ENCODE results near the gene C1QTNF8. TPM values are rescaled to one million over a fixed set of nuclear protein-coding genes. Genes with fewer than 3 reads are reported as not detected.
"Not testable (repeated sequence)": the region's sequence is repeated elsewhere in the genome, so short reads cannot be mapped to it uniquely, and the experiment has no call there.

Gene C1QTNF8
- total and polyA plus RNA-seq, 4 donors, result 1.2 to 1.4 TPM; not detected in 2

DNA sequence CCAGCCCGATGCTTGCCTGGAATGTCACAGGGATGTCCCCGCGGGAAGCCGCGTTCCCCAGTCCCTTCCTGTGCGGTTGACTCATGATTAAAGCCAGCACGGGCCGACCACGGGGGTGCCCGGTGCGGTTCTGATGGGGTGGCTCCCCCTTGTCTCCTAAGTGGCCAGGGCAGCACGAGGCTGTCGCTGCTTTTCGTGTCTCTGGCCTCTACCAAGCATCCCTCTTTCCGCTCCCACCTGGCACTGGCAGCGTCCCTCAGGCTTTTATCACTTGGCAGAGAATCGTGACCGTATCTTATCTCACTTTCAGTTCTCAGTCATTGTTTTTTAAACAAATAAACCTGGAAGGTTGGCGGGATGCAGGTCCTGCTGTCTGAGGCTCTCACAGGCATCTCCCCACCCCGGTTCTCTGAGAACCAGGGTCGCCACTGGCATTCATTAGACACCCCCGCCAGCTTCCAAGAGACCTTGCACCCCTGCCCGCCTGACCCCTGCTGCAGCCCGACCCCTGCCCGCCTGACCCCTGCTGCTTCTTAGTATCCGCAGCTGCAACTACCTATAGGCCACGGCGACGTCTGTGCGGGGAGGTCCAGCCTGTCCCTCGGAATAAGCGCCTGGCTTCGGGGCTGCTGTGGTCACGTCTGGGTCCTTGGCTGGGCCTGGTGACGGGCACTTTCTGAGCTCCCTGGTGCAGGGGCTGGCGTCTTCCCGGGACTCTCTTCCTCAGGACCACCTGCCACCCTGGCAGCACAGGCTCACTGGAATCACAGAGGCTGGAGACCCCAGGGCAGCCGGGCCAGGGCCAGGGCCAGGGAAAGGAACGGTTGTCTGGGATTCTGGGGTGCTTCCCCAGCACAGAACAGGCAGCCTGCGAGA, 7.5 kb downstream of the C1QTNF8 start:
- 56 to 59% methylated on average over 40 of the region's 40 CpGs for WGBS, 2 donors
- intact Hi-C loops (cut with DNase I), result no loop called here
- H3K36me3 ChIP-seq (ENCODE audit: control insufficient read depth in 1 of 2, insufficient read depth in 2 of 2, low read length in 1 of 2), result no peaks in the 10 kb centered on the region
- no peaks in the 10 kb centered on the region for H3K27me3 ChIP-seq (ENCODE audit: control insufficient read depth in 1 of 2, insufficient read depth in 2 of 2, low read length in 1 of 2)
- peaks cover 3% of the 10 kb centered on the region for H3K9me3 ChIP-seq (ENCODE audit: control insufficient read depth, low read length)
- H3K27ac ChIP-seq (ENCODE audit: low read depth in 1 of 2, low read length in 2 of 2), result peak overlapping the region in 1 of 2 donors; percentile 78
- DNase-seq (no peak), ATAC-seq (ENCODE audit: low FRiP score) (no peak)
- no peak overlapping the region for H3K4me3 ChIP-seq (ENCODE audit: low read length in 2 of 2)
- H3K4me1 ChIP-seq (ENCODE audit: control insufficient read depth in 1 of 2, insufficient read depth in 2 of 2, low read length in 2 of 2), result no peaks in the 10 kb centered on the region

DNA sequence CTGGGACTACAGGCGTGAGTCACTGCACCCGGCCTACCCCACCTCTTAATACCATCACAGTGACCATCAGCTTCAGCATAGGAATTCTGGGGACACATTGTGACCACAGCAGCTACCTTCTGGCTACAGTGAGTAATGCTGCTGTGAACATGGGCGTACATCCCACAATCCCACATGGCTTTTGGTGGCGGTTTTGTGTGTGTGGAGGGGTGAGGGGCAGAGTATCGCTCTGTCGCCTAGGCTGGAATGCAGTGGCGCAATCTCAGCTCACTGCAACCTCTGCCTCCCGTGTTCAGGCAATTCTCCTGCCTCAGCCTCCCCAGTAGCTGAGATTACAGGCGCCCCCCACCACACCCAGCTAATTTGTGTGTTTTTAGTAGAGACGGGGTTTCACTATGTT, 9.6 kb downstream of the C1QTNF8 start:
- H3K27me3 ChIP-seq (ENCODE audit: control insufficient read depth in 1 of 2, insufficient read depth in 2 of 2, low read length in 1 of 2), result not testable (repeated sequence)

DNA sequence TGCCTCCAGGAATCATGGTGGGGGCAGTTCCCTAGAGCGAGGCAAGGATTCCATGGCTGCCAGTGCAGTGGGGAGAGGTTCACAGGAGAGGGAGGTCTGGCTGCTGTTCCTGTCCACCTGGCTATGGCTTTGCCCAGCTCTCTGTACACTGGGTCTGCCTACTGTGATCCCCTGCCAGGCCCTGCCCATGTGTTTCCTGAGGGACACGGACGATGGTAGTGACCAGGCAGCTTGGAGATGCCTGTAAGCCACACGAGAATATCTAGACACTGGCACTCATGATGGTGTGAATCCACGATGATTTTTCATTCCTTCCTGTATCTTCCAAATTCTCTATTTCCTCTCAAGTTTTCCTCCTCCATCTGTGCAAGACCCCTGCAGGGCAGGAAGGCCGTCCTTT, 11.1 kb downstream of the C1QTNF8 start:
- Histone ChIP-seq H3K4me1 (ENCODE audit: control insufficient read depth in 1 of 2, insufficient read depth in 2 of 2, low read length in 2 of 2) (no peaks in the 10 kb centered on the region), H3K36me3 (ENCODE audit: control insufficient read depth in 1 of 2, insufficient read depth in 2 of 2, low read length in 1 of 2) (no peaks in the 10 kb centered on the region), H3K27me3 (ENCODE audit: control insufficient read depth in 1 of 2, insufficient read depth in 2 of 2, low read length in 1 of 2) (no peaks in the 10 kb centered on the region), H3K9me3 (ENCODE audit: control insufficient read depth, low read length) (peaks cover 3% of the 10 kb centered on the region), H3K27ac (ENCODE audit: low read depth in 1 of 2, low read length in 2 of 2) (no peak overlapping the region), H3K4me3 (ENCODE audit: low read length in 2 of 2) (no peak overlapping the region)
- intact Hi-C loops (cut with DNase I), result no loop called here
- WGBS, 2 donors, result 92 to 95% methylated on average over 6 of the region's 6 CpGs
- no peak for ATAC-seq (ENCODE audit: low FRiP score)
- DNase-seq, result no peak

More for the DNA sequence above, 9.6 kb downstream of the C1QTNF8 start:
- DNase-seq; H3K4me1 ChIP-seq (ENCODE audit: control insufficient read depth in 1 of 2, insufficient read depth in 2 of 2, low read length in 2 of 2); H3K27ac ChIP-seq (ENCODE audit: low read depth in 1 of 2, low read length in 2 of 2); ATAC-seq (ENCODE audit: low FRiP score); H3K4me3 ChIP-seq (ENCODE audit: low read length in 2 of 2); H3K9me3 ChIP-seq (ENCODE audit: control insufficient read depth, low read length); intact Hi-C loops (cut with DNase I); H3K36me3 ChIP-seq (ENCODE audit: control insufficient read depth in 1 of 2, insufficient read depth in 2 of 2, low read length in 1 of 2): not testable (repeated sequence)
- 92 to 93% methylated on average over 10 of the region's 10 CpGs for WGBS, 2 donors

DNA sequence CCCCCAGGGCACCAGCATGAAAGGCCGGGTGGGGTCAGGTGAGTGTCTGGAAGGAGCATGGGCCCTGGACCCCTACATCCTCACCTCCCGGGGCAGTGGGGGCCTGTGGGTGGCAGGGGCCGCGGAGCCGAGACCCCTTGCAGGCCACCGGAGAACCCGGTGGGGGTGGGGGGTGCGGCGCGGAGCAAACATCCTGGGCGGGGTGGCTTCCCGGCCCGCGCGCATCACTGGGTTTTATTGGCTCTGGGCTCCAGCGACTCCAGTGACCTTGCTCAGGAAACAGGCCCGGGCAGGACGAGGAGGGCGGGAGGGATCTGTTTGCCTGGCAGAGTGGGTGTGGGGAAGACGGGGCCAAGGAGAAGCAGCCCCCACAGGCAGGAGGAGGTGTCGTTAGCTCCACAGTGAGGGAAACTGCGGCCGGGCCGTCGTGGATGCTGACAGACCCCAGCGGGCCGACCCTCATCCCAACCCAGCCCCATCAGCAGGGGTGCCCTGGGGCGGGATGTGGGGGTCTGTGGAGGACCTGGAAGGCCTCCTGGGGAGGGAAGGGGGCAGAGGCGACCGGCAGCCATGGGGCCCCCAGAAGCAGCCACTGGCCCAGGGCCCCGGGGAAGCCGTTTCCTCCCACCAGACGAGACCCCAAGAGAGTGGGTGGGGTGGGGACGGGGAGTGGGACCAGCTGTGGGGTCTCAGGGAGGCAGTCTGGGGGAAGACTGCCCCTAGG, 12.9 kb downstream of the C1QTNF8 start:
- WGBS, 2 donors, result 64 to 83% methylated on average over 25 to 34 of the region's 34 CpGs
- ATAC-seq (ENCODE audit: low FRiP score), result no peak
- peaks cover 3% of the 10 kb centered on the region for H3K9me3 ChIP-seq (ENCODE audit: control insufficient read depth, low read length)
- no peaks in the 10 kb centered on the region for H3K27me3 ChIP-seq (ENCODE audit: control insufficient read depth in 1 of 2, insufficient read depth in 2 of 2, low read length in 1 of 2)
- no peak overlapping the region for H3K4me3 ChIP-seq (ENCODE audit: low read length in 2 of 2)
- intact Hi-C loops (cut with DNase I), result no loop called here
- DNase-seq, result no peak
- H3K27ac ChIP-seq (ENCODE audit: low read depth in 1 of 2, low read length in 2 of 2), result no peak overlapping the region
- no peaks in the 10 kb centered on the region for H3K36me3 ChIP-seq (ENCODE audit: control insufficient read depth in 1 of 2, insufficient read depth in 2 of 2, low read length in 1 of 2)
- peaks cover 0 to 2% of the 10 kb centered on the region in 2 donors for H3K4me1 ChIP-seq (ENCODE audit: control insufficient read depth in 1 of 2, insufficient read depth in 2 of 2, low read length in 2 of 2)

DNA sequence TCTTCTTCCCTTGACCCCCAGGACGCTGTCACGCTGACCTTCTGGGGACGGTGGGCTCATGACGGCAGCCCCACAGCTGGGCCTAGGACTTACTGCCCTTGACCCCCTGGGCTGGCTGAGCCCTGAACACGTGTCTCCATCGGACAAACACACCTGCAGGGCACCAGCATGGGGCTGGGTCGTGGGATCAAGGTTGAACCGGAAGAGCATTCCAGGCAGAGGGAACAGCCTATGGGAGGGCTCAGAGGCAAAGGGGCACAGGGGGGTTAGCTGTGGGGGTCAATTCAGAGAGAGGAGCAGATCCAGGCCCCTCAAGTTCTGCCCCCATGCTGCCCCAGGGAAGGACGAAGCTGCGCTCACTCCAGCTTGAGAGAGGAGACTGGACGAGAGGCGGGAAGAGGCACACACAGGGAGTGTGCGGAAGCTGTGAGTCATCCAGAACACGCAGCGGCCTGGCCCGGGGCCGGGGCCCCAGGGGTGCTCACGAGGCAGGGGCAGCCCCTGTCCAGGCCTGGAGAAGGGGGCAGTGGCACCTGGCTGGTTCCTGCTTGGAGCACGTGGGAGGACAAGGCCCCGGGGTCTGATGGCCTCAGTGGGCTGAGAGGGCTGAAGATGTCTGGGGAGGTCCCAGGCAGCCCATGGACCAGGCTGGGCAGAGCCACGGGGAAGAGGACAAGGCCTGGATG, 13.6 kb downstream of the C1QTNF8 start:
- DNase-seq (no peak), ATAC-seq (ENCODE audit: low FRiP score) (no peak)
- H3K4me1 ChIP-seq (ENCODE audit: control insufficient read depth in 1 of 2, insufficient read depth in 2 of 2, low read length in 2 of 2), result peaks cover 0 to 2% of the 10 kb centered on the region in 2 donors
- no peak overlapping the region for H3K4me3 ChIP-seq (ENCODE audit: low read length in 2 of 2)
- no peaks in the 10 kb centered on the region for H3K36me3 ChIP-seq (ENCODE audit: control insufficient read depth in 1 of 2, insufficient read depth in 2 of 2, low read length in 1 of 2)
- H3K27ac ChIP-seq (ENCODE audit: low read depth in 1 of 2, low read length in 2 of 2), result no peak overlapping the region
- no peaks in the 10 kb centered on the region for H3K27me3 ChIP-seq (ENCODE audit: control insufficient read depth in 1 of 2, insufficient read depth in 2 of 2, low read length in 1 of 2)
- 65 to 68% methylated on average over 21 of the region's 21 CpGs for WGBS, 2 donors
- intact Hi-C loops (cut with DNase I), result no loop called here
- peaks cover 3% of the 10 kb centered on the region for H3K9me3 ChIP-seq (ENCODE audit: control insufficient read depth, low read length)

DNA sequence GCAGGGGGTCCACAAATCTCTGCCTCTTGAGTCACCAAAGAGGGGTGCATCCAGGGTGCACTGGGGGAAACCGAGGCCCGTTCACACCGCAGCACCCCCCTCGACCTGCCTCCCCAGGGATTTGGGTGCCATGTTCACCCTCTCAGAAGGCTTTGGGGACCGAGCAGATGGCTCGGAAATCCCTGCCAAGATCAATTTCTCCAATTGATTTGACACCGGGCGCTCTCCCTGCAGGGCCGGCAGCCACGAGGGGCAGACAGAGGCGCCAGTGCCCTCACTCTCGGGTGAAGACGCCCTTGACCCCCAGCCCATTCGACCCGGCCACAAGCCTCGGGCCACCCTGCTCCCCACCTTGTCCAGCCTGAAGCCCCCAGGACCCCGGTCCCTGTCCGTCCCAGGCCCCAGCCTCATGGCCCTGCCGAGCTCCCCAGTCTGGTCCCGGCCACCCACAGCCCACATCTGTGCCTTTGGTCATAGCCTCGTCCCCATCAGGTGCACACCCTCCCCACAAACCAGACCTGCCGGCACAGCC, 14.2 kb downstream of the C1QTNF8 start:
- no peak for ATAC-seq (ENCODE audit: low FRiP score)
- no peaks in the 10 kb centered on the region for H3K27me3 ChIP-seq (ENCODE audit: control insufficient read depth in 1 of 2, insufficient read depth in 2 of 2, low read length in 1 of 2)
- H3K9me3 ChIP-seq (ENCODE audit: control insufficient read depth, low read length), result peaks cover 3% of the 10 kb centered on the region
- H3K36me3 ChIP-seq (ENCODE audit: control insufficient read depth in 1 of 2, insufficient read depth in 2 of 2, low read length in 1 of 2), result no peaks in the 10 kb centered on the region
- H3K4me3 ChIP-seq (ENCODE audit: low read length in 2 of 2), result no peak overlapping the region
- WGBS, 2 donors, result 62% methylated on average over 22 of the region's 22 CpGs
- no peak overlapping the region for H3K27ac ChIP-seq (ENCODE audit: low read depth in 1 of 2, low read length in 2 of 2)
- peaks cover 0 to 2% of the 10 kb centered on the region in 2 donors for H3K4me1 ChIP-seq (ENCODE audit: control insufficient read depth in 1 of 2, insufficient read depth in 2 of 2, low read length in 2 of 2)
- no peak for DNase-seq
- intact Hi-C loops (cut with DNase I), result no loop called here

DNA sequence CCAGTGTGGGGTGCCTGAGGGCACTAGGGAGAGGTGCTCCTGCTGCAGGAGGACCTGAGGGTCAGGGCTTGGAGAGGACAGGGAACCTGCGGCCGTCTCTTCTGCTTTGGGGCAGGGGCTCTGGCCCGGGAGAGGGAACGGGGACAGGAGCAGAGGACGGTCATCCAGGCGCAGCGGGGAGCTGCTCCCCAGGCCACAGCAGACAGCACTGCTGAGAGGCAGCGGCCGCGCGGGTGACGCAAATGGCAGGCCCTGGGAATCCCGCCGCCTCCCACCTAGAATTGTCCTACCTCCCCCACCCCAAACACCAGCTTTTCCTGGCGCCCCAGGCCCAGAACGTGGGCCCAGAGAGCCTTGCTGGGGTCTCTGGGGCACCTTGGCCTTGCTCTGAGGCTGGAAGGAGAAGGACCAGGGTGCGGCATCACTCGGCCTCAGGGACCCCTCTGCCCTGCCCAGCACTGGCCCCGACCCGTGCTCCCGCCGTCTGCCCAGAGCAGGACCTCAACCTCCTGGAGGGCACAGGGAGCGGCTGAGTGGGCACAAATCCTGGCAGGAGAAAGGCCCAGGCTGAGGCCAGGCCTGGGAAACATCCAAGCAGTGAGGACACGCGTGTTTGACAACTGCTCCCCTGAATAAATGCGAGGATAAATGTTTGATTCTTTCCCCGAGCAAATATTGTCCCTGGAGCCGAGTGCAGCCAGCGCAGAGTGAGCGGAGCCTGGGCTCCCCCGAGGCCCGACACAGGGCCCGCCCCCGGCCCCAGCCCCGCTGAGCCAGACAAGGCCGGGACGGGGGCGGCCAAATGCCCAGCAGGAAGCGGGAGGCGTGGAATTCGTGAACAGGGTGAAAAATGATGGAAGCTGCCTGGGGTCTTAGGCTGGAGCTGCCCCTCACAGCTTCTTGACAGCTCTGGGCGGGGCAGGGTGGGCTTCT, 15.0 kb downstream of the C1QTNF8 start:
- Histone ChIP-seq H3K9me3 (ENCODE audit: control insufficient read depth, low read length) (peaks cover 3% of the 10 kb centered on the region), H3K4me3 (ENCODE audit: low read length in 2 of 2) (no peak overlapping the region), H3K27me3 (ENCODE audit: control insufficient read depth in 1 of 2, insufficient read depth in 2 of 2, low read length in 1 of 2) (no peaks in the 10 kb centered on the region), H3K27ac (ENCODE audit: low read depth in 1 of 2, low read length in 2 of 2) (peak overlapping the region in 1 of 2 donors; percentile 4), H3K36me3 (ENCODE audit: control insufficient read depth in 1 of 2, insufficient read depth in 2 of 2, low read length in 1 of 2) (no peaks in the 10 kb centered on the region), H3K4me1 (ENCODE audit: control insufficient read depth in 1 of 2, insufficient read depth in 2 of 2, low read length in 2 of 2) (peaks cover 0 to 2% of the 10 kb centered on the region in 2 donors)
- intact Hi-C loops (cut with DNase I), result no loop called here
- ATAC-seq (ENCODE audit: low FRiP score), result peak; percentile 33
- DNase-seq, result no peak
- 22 to 27% methylated on average over 40 to 42 of the region's 42 CpGs for WGBS, 2 donors
